Lower lobe of right lung (tissue), 2 donors: ENCODE measurements around the gene URGCP. TPM values are rescaled to one million over a fixed set of nuclear protein-coding genes. Genes with fewer than 3 reads are reported as not detected.

ENCODE experiments used
- ATAC-seq, 2 donors: fragments of 200-7000 bp; cut with Tn5 transposase; one replicate each; pipeline ENCODE4 v1.9.1; 2020 to 2022; ENCODE audit warnings: mild to moderate bottlenecking in 2 of 2, moderate library complexity in 2 of 2
- DNase-seq: peaks from one replicate; pipeline ENCODE4 v3.0.0-alpha.2; 2020
- H3K27ac ChIP-seq: fragments of 200-600 bp; one replicate; pipeline ENCODE4 v1.8.0; 2022
- H3K27me3 ChIP-seq: fragments of 200-600 bp; one replicate; pipeline ENCODE4 v1.8.0; 2022; ENCODE audit warnings: low read depth
- H3K36me3 ChIP-seq: fragments of 200-600 bp; one replicate; pipeline ENCODE4 v1.8.0; 2022; ENCODE audit warnings: mild to moderate bottlenecking
- H3K4me1 ChIP-seq: fragments of 200-600 bp; one replicate; pipeline ENCODE4 v1.8.0; 2022
- H3K4me3 ChIP-seq: fragments of 200-600 bp; one replicate; pipeline ENCODE4 v1.8.0; 2022; ENCODE audit warnings: mild to moderate bottlenecking
- H3K9me3 ChIP-seq: fragments of 200-600 bp; one replicate; pipeline ENCODE4 v1.8.0; 2022
- intact Hi-C: fragments of 100-400 bp; cut with DNase I; formaldehyde crosslinking; loops from one replicate; pipeline ENCODE4 v1.11.0; 2022
- total RNA-seq: library from RNA; stranded (reverse); fragmentation: NEBNext Ultra II Directional; extraction: Animal tissue kit (Norgen Biotek cat#: 25700); gene quantifications from one replicate; pipeline ENCODE4 v1.2.1, GENCODE V29; 2021
- TF ChIP-seq, protein P1 (sequence below): fragments of 200-600 bp; IDR thresholded peaks from one replicate; pipeline ENCODE4 v1.8.0; 2022; ENCODE audit warnings: antibody characterized with exemption, mild to moderate bottlenecking
- donor health status: DM: no; HTN: yes; CAD: no; lungs with severe emphysema.

Gene URGCP
- total RNA-seq, 1 donor from 2014 or later, result 26.1 TPM

DNA sequence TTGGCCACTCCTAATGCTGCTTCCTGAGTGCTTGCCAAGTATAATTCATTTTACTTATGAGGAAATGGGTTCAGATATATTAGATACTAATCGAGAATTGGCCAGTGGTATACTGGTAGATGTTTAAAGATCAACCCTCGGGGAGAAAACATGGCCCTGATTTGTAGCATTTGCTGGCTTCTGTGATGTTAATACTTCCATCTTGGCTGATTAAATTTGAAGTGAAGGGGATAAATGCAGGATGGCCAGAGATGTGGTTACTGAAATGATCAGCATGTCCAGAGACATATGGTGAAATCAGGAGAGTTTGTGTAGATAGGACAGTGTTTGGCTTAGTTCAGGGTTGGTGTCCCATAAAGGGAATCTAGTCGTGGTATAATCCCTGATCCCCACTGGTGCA, 31.0 kb upstream of the URGCP start:
- H3K27ac ChIP-seq, result no peak overlapping the region
- ATAC-seq (no peak), DNase-seq (no peak)
- intact Hi-C loops, result no loop called here
- H3K4me3 ChIP-seq, result no peak overlapping the region
- H3K9me3 ChIP-seq, result no peaks in the 10 kb centered on the region
- H3K4me1 ChIP-seq, result peaks cover 10% of the 10 kb centered on the region
- TF ChIP-seq, protein P1, sequence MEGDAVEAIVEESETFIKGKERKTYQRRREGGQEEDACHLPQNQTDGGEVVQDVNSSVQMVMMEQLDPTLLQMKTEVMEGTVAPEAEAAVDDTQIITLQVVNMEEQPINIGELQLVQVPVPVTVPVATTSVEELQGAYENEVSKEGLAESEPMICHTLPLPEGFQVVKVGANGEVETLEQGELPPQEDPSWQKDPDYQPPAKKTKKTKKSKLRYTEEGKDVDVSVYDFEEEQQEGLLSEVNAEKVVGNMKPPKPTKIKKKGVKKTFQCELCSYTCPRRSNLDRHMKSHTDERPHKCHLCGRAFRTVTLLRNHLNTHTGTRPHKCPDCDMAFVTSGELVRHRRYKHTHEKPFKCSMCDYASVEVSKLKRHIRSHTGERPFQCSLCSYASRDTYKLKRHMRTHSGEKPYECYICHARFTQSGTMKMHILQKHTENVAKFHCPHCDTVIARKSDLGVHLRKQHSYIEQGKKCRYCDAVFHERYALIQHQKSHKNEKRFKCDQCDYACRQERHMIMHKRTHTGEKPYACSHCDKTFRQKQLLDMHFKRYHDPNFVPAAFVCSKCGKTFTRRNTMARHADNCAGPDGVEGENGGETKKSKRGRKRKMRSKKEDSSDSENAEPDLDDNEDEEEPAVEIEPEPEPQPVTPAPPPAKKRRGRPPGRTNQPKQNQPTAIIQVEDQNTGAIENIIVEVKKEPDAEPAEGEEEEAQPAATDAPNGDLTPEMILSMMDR, result no peak
- H3K27me3 ChIP-seq, result no peaks in the 10 kb centered on the region
- H3K36me3 ChIP-seq, result no peaks in the 10 kb centered on the region

DNA sequence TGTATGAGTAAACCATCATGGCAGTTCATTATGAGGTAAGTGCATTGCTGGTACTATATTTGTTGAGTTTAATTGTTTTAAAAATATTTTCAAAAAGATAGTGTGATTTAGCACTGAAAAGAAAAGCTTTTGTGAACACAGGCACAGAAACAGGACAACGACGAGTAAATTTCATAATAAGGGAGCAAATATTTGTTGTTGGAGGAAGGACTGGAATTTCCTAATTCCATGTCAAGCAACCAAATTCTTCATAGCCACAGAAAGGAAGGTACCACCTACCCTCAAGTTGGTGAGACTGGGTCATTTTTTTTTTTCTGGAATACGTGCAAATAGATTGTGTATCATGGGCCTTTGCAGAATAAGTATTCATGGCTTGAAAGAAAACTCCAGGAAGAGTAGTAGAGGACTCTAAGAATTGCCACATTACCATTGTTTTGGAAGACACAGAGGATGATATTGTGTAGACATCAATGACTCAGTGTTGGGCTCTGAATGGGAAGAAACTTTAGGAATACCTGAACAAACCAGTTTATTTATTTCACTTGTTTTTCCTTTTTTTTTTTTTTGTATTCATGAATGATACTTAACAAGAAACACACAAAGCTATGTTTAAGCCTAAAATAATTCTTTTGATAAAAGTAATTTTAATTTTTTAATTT, 27.6 kb upstream of the URGCP start:
- Histone ChIP-seq H3K9me3 (no peaks in the 10 kb centered on the region), H3K4me1 (peaks cover 10% of the 10 kb centered on the region), H3K36me3 (no peaks in the 10 kb centered on the region), H3K27me3 (no peaks in the 10 kb centered on the region), H3K27ac (no peak overlapping the region), H3K4me3 (no peak overlapping the region)
- intact Hi-C loops, result no loop called here
- DNase-seq (no peak), ATAC-seq (no peak)
- TF ChIP-seq, protein P1, result no peak

DNA sequence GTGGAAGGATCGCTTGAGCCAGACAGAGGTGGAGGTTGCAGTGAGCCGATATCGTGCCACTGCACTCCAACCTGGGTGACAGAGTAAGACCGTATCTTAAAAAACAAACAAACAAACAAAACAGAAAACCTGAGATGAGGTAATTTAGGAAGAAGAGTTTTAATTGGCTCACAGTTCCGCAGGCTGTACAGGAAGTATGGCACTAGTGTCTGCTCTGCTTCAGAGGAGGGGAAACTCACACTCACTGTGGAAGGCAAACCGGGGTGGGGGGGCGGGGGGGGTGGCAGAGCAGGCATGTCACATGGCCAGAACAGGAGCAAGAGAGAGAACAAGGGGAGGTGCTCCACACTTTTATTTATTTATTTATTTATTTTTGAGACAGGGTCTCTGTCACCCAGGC, 24.9 kb upstream of the URGCP start:
- ATAC-seq (no peak), DNase-seq (no peak)
- H3K4me3 ChIP-seq, result no peak overlapping the region
- no peak overlapping the region for H3K27ac ChIP-seq
- TF ChIP-seq, protein P1, result no peak
- H3K9me3 ChIP-seq, result no peaks in the 10 kb centered on the region
- H3K36me3 ChIP-seq, result no peaks in the 10 kb centered on the region
- intact Hi-C loops, result no loop called here
- H3K27me3 ChIP-seq, result no peaks in the 10 kb centered on the region
- peaks cover 10% of the 10 kb centered on the region for H3K4me1 ChIP-seq

DNA sequence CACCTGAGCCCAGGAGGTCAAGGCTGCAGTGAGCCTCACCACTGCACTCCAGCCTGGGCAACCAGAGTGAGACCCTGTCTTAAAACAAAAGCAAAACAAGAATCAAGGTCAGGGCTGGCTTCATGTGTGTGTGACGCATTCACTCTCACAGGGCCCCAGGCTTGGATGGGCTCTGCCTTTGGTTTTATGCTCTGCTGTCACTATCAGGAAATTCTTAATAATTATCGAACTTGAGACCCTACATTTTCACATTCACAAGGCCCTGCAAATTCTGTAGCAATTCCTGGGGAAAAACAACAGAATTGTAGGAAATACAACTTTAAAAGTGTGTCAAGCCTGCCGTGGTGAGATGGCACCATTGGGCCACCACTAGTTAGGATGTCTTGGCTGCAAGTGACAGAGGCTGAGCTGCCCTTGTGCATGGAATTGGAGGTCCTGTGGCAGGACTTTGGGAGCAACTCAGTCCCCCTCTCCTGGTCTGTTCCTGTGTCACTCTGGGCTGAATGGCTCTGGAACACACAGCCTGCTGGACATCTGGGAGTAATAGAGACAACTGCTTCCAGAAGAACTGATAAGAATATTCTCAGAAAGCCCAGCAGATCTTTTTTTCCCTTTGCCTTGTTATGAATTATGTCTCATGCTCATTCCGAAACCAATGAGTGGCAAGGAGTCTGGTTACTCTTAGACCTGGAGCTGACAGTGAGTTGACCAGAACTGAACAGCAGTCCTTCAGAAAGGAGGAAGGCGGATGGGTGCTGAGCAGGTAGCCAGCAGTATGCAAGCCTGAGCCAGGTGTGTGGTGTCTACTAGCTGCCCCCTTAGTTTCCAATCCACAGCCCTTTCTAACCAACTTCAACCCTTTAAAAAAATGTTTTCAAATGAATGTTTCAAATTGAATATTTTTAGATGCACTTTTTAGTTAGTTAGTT, 23.4 kb upstream of the URGCP start:
- ATAC-seq (no peak), DNase-seq (no peak)
- H3K36me3 ChIP-seq, result no peaks in the 10 kb centered on the region
- no peaks in the 10 kb centered on the region for H3K9me3 ChIP-seq
- no peak overlapping the region for H3K27ac ChIP-seq
- TF ChIP-seq, protein P1, result no peak
- intact Hi-C loops, result no loop called here
- no peak overlapping the region for H3K4me3 ChIP-seq
- no peaks in the 10 kb centered on the region for H3K27me3 ChIP-seq
- peaks cover 23% of the 10 kb centered on the region for H3K4me1 ChIP-seq

DNA sequence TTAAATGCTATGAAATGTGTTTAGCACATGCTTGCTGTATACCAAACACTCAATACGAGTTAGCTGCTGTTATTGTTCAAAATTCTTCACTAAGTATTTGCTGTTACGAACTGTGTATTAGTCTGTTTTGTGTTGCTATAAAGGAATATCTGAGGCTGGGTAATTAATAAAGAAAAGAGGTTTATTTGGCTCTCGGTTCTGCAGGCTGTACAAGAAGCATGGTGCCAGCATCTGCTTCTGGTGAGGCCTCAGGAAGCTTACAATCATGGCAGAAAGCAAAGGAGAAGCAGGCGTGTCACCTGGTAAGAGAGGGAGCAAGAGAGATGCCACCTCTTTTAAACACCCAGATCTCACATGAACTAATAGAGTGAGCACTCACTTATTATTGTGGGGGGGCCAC, 21.4 kb upstream of the URGCP start:
- intact Hi-C loops, result no loop called here
- Histone ChIP-seq H3K4me1 (peaks cover 25% of the 10 kb centered on the region), H3K9me3 (no peaks in the 10 kb centered on the region), H3K27ac (no peak overlapping the region), H3K27me3 (no peaks in the 10 kb centered on the region), H3K4me3 (no peak overlapping the region), H3K36me3 (no peaks in the 10 kb centered on the region)
- ATAC-seq (no peak), DNase-seq (no peak)
- TF ChIP-seq, protein P1, result no peak
